PC-3 (cell line): ENCODE measurements around the gene PRR5L. TPM values are rescaled to one million over a fixed set of nuclear protein-coding genes. Genes with fewer than 3 reads are reported as not detected.

Experiments used
- ATAC-seq: fragments of 200-7000 bp; cut with Tn5 transposase; 2 replicates; pipeline ENCODE4 v1.9.1; 2020; ENCODE audit warnings: mild to moderate bottlenecking, moderate library complexity
- BruUV-seq: library from RNA; stranded (reverse); fragments of 400-500 nt; replicated peaks from 2 replicates; lab custom pipeline; 2021; lab: Mats Ljungman, UMichigan
- CTCF ChIA-PET: fragments of 300-600 bp; sonication (Branson Sonifier 250); formaldehyde crosslinking; loops from one replicate; lab custom pipeline; 2022; ENCODE audit warnings: antibody characterized with exemption; lab: Charles Lee
- POLR2A ChIA-PET: fragments of 300-600 bp; sonication (Branson Sonifier 250); formaldehyde crosslinking; loops from one replicate; lab custom pipeline; 2022; ENCODE audit warnings: antibody characterized with exemption; ENCODE audit not compliant: unreplicated experiment; lab: Charles Lee
- DNase-seq: peaks from one replicate; pipeline ENCODE4 v3.0.0-alpha.2; 2015
- H2AFZ ChIP-seq: fragments of 300-600 bp; sonication (generic); 2 replicates; pipeline ENCODE4 v1.6.0; 2016; ENCODE audit warnings: antibody characterized with exemption, low read length
- H3F3A ChIP-seq: fragments of 300-600 bp; sonication (generic); one replicate; pipeline ENCODE4 v1.6.0; 2017; ENCODE audit warnings: antibody characterized with exemption, low read length, control low read depth, mild to moderate bottlenecking; ENCODE audit not compliant: unreplicated experiment
- H3K27ac ChIP-seq: fragments of 300-600 bp; sonication (generic); 2 replicates; pipeline ENCODE4 v1.5.1; 2016; ENCODE audit warnings: mild to moderate bottlenecking, low read length
- H3K27me3 ChIP-seq: fragments of 300-600 bp; sonication (generic); 2 replicates; pipeline ENCODE4 v1.6.1; 2016; ENCODE audit warnings: low read length, mixed read lengths
- H3K36me3 ChIP-seq: fragments of 300-600 bp; sonication (generic); 2 replicates; pipeline ENCODE4 v1.6.1; 2016; ENCODE audit warnings: low read depth, mixed run types, low read length, mixed read lengths
- H3K4me1 ChIP-seq: fragments of 300-600 bp; sonication (generic); 2 replicates; pipeline ENCODE4 v1.5.1; 2016; ENCODE audit warnings: low read length; ENCODE audit not compliant: insufficient read depth
- H3K4me2 ChIP-seq: fragments of 300-600 bp; sonication (generic); 2 replicates; pipeline ENCODE4 v1.6.0; 2016; ENCODE audit warnings: low read length
- H3K4me3 ChIP-seq: fragments of 300-600 bp; sonication (generic); 2 replicates; pipeline ENCODE4 v1.5.1; 2016; ENCODE audit warnings: mild to moderate bottlenecking, low read length, mixed read lengths
- H3K79me2 ChIP-seq: fragments of 300-600 bp; sonication (generic); 2 replicates; pipeline ENCODE4 v1.6.1; 2017; ENCODE audit warnings: low read length, mixed read lengths
- H3K9ac ChIP-seq: fragments of 300-600 bp; sonication (generic); 2 replicates; pipeline ENCODE4 v1.6.0; 2016; ENCODE audit warnings: mild to moderate bottlenecking, low read length
- H3K9me2 ChIP-seq: fragments of 300-600 bp; sonication (generic); replicated peaks from 2 replicates; pipeline ENCODE4 v1.6.1; 2016; ENCODE audit warnings: mixed run types, low read length, mixed read lengths
- H3K9me3 ChIP-seq: fragments of 300-600 bp; sonication (generic); 2 replicates; pipeline ENCODE4 v1.6.1; 2016; ENCODE audit warnings: low read length, mixed read lengths
- H4K20me1 ChIP-seq: fragments of 300-600 bp; sonication (generic); 2 replicates; pipeline ENCODE4 v1.6.1; 2016; ENCODE audit warnings: low read length, mixed read lengths
- EZH2 ChIP-seq: fragments of 300-600 bp; sonication (generic); IDR thresholded peaks from one replicate; pipeline ENCODE4 v1.6.1; 2017; ENCODE audit warnings: antibody characterized with exemption, mild to moderate bottlenecking, low read length; ENCODE audit not compliant: unreplicated experiment
- EZH2phosphoT487 ChIP-seq: fragments of 300-600 bp; sonication (generic); IDR thresholded peaks from 2 replicates; pipeline ENCODE4 v1.6.1; 2018; ENCODE audit warnings: mild to moderate bottlenecking, antibody characterized with exemption, low read length, borderline replicate concordance
- intact Hi-C: fragments of 100-400 bp; cut with micrococcal nuclease; formaldehyde crosslinking; loops from 2 replicates; pipeline ENCODE4 v1.9.0; 2023
- total RNA-seq: library from RNA; depleted of rRNA; stranded (reverse); fragments of >200 nt; gene quantifications from 2 replicates; pipeline ENCODE4 v1.2.3, GENCODE V29; 2014
- TF ChIP-seq, protein P1 (sequence below): fragments of 300-600 bp; sonication (generic); conservative IDR thresholded peaks from 2 replicates; pipeline ENCODE4 v1.5.1; 2017; ENCODE audit warnings: antibody characterized with exemption, low read depth, mild to moderate bottlenecking, low read length

The PRR5L gene
- total RNA-seq, 1 experiment from 2014 or later = 4.7 TPM

DNA sequence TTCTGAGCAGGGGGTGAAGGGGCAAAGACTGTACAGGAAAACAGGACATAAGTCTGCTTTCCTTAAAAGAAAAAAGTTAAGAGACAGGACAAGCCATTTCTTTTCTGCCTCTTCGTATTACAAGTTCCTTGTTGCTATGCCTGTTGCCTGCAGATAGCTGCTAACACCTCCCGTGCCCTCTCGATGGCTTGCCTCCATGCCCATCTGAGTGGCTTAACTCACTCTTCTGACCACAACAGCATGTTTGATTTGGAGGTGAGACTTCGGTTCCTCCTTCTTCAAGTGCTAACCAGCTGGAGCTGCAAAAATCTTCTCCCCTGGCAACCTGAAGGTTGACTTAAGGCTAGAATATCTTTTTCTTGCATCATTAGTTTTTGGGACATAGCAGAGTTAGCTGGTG, 103.1 kb downstream of the PRR5L start:
- Histone ChIP-seq H4K20me1 (no peaks in the 10 kb centered on the region), H2AFZ (no peak overlapping the region), H3K9ac (no peak overlapping the region), H3K4me3 (no peak overlapping the region), H3K36me3 (no peaks in the 10 kb centered on the region), H3F3A (no peaks in the 10 kb centered on the region), H3K27ac (no peak overlapping the region), H3K4me1 (no peaks in the 10 kb centered on the region), H3K27me3 (no peaks in the 10 kb centered on the region), H3K79me2 (no peaks in the 10 kb centered on the region), H3K9me3 (no peaks in the 10 kb centered on the region), H3K4me2 (no peak overlapping the region), H3K9me2 (no peaks in the 10 kb centered on the region)
- no peak for ATAC-seq
- ChIA-PET CTCF (no interaction called here), POLR2A (no interaction called here)
- no TSS peak for BruUV-seq
- TF ChIP-seq EZH2phosphoT487 (no peak), EZH2 (no peak)
- TF ChIP-seq, protein P1, sequence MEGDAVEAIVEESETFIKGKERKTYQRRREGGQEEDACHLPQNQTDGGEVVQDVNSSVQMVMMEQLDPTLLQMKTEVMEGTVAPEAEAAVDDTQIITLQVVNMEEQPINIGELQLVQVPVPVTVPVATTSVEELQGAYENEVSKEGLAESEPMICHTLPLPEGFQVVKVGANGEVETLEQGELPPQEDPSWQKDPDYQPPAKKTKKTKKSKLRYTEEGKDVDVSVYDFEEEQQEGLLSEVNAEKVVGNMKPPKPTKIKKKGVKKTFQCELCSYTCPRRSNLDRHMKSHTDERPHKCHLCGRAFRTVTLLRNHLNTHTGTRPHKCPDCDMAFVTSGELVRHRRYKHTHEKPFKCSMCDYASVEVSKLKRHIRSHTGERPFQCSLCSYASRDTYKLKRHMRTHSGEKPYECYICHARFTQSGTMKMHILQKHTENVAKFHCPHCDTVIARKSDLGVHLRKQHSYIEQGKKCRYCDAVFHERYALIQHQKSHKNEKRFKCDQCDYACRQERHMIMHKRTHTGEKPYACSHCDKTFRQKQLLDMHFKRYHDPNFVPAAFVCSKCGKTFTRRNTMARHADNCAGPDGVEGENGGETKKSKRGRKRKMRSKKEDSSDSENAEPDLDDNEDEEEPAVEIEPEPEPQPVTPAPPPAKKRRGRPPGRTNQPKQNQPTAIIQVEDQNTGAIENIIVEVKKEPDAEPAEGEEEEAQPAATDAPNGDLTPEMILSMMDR = no peak
- intact Hi-C loops = no loop called here
- no peak for DNase-seq

DNA sequence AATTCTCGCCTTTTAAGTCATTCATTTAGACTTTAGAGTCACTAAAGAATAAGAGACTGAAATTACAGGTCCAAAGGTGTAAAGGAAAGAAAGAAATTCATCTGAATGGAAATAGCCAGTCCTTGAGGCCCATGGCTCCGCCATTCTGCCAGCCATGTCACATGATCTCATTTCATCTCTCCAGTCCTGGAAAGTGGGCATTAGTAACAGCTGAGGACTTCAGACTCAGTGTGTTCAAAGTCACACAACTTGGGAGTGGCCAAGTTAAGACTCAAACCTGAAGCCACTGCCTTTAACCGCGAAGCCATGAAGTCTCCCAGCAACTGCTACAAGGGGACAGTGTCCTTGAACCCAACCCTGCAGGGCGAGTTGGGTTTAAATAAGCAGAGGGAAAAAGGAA, 103.7 kb downstream of the PRR5L start:
- POLR2A ChIA-PET = no interaction called here
- CTCF ChIA-PET = no interaction called here
- no peak overlapping the region for H3K9ac ChIP-seq
- no peaks in the 10 kb centered on the region for H3K9me3 ChIP-seq
- ATAC-seq = no peak
- no peaks in the 10 kb centered on the region for H3K79me2 ChIP-seq
- H4K20me1 ChIP-seq = no peaks in the 10 kb centered on the region
- BruUV-seq = no TSS peak
- H3F3A ChIP-seq = no peaks in the 10 kb centered on the region
- H3K27me3 ChIP-seq = no peaks in the 10 kb centered on the region
- H2AFZ ChIP-seq = no peak overlapping the region
- intact Hi-C loops = no loop called here
- no peaks in the 10 kb centered on the region for H3K4me1 ChIP-seq
- no peak overlapping the region for H3K27ac ChIP-seq
- H3K4me2 ChIP-seq = no peak overlapping the region
- TF ChIP-seq EZH2phosphoT487 (no peak), EZH2 (no peak)
- TF ChIP-seq, protein P1 = no peak
- H3K9me2 ChIP-seq = no peaks in the 10 kb centered on the region
- H3K36me3 ChIP-seq = no peaks in the 10 kb centered on the region
- DNase-seq = no peak
- H3K4me3 ChIP-seq = no peak overlapping the region

DNA sequence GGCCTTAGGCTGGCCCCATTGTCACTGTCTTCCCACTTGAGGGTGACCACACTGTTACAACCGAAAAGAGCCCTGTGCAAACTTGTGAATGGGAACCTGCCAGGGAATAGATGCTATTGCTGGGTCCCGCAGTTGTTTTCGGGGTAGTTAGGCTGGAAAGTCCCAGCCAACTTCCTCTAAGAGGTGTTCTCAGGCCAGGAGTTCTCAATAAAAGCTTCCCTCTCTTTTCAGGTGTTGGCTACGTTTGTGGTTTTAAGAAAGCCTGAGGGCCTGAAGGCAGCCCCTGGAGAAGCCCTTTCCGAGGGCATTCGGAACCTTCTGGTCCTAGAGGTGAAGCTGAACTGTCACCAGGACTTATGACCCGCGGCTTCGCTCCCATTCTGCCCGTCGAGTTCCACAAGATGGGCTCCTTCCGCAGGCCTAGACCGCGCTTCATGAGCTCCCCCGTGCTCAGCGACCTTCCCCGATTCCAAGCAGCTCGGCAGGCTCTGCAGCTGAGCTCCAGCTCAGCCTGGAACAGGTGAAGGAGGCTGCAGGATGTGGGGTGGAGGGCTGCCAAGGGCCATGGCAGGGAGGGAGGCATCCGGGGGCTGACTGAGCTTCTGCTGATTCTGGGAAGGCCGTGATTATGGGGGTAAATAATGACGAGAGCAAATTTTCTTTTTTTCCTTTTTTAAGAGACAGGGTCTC, 104.8 kb downstream of the PRR5L start:
- Histone ChIP-seq H3K79me2 (no peaks in the 10 kb centered on the region), H3K27ac (no peak overlapping the region), H3K9ac (no peak overlapping the region), H4K20me1 (no peaks in the 10 kb centered on the region), H3K4me2 (no peak overlapping the region), H3K9me2 (no peaks in the 10 kb centered on the region), H3K4me3 (no peak overlapping the region), H3K27me3 (no peaks in the 10 kb centered on the region), H3K36me3 (no peaks in the 10 kb centered on the region), H3F3A (no peaks in the 10 kb centered on the region), H2AFZ (no peak overlapping the region), H3K4me1 (no peaks in the 10 kb centered on the region), H3K9me3 (no peaks in the 10 kb centered on the region)
- DNase-seq = no peak
- no TSS peak for BruUV-seq
- TF ChIP-seq, protein P1 = no peak
- TF ChIP-seq EZH2 (no peak), EZH2phosphoT487 (no peak)
- ATAC-seq = no peak
- intact Hi-C loops = no loop called here
- CTCF ChIA-PET = no interaction called here
- POLR2A ChIA-PET = no interaction called here
